HCT116 (cell line): ENCODE measurements around the gene VCX2. TPM values are rescaled to one million over a fixed set of nuclear protein-coding genes. Genes with fewer than 3 reads are reported as not detected.

Experiments used
- microRNA counts: library from miRNA; unstranded; fragments of <30 nt; microRNA quantifications from one replicate; lab custom pipeline; 2015
- microRNA-seq: library from miRNA; unstranded; fragments of <30 nt; microRNA quantifications from one replicate; pipeline ENCODE4, GENCODE V29; 2016; ENCODE audit warnings: borderline number of aligned reads
- total RNA-seq: library from RNA; stranded (reverse); gene quantifications from one replicate; pipeline ENCODE4 v1.2.1, GENCODE V29; 2021; ENCODE audit not compliant: unreplicated experiment

VCX2 gene
- total RNA-seq, 1 experiment from 2014 or later: not detected

MicroRNAs within 50 kb of the gene (microRNA counts, 767-probe panel; counts per million panel counts)
- microRNA hsa-miR-651 (lab: Ali Mortazavi, UCI): not detected

Small RNAs within 50 kb of the gene (microRNA-seq; reads per million reads assigned to microRNA genes)
- gene MIR651: 60.0 reads per million, percentile 55 among the genes with 10 or more reads in this experiment

Other genes starting within 250 kb of the VCX2 start
- gene PNPLA4, start 243.9 kb downstream of the VCX2 start, total RNA-seq: 15.5 TPM